ENCODE measurements around the gene PLPPR5. TPM values are rescaled to one million over a fixed set of nuclear protein-coding genes. Genes with fewer than 3 reads are reported as not detected.

Gene PLPPR5
- total and polyA plus RNA-seq, 2 of the 4 experiments (the other 2 are of a cell fraction), result under 0.01 to 0.05 TPM

GRCh38 chr1:98924977-98925376 lies 79.7 kb downstream of the PLPPR5 start:
- H3K9me1 ChIP-seq (ENCODE audit: insufficient read depth, low read length), result no peaks in the 10 kb centered on the region
- no peak overlapping the region for H3K14ac ChIP-seq (replicated peaks; ENCODE audit: low read depth, low read length)
- H2BK5ac ChIP-seq (ENCODE audit: low read depth, low read length, poor library complexity, severe bottlenecking), result no peak overlapping the region
- H2AFZ ChIP-seq (replicated peaks; ENCODE audit: low read length, poor library complexity), result no peak overlapping the region
- DNase-seq, result peak; percentile 13
- no peak overlapping the region for H2BK20ac ChIP-seq (ENCODE audit: low read depth, low read length)
- H3K4me2 ChIP-seq (ENCODE audit: low read depth, low read length), result no peak overlapping the region
- H4K5ac ChIP-seq (ENCODE audit: low read depth, low read length), result no peak overlapping the region
- H3K79me1 ChIP-seq (ENCODE audit: low read depth in 1 of 2, low read length in 2 of 2), result no peaks in the 10 kb centered on the region
- H2BK120ac ChIP-seq (ENCODE audit: low read depth, low read length), result no peak overlapping the region
- no peak for ATAC-seq (ENCODE audit: low read depth)
- WGBS, 2 experiments (ENCODE audit: extremely low coverage in 2 of 2, insufficient read length in 1 of 2), result no CpG with 5 or more reads among the region's 1 CpG
- no peak overlapping the region for H3K23ac ChIP-seq (ENCODE audit: low read depth, low read length)
- H3K4me3 ChIP-seq (ENCODE audit: insufficient read depth, low read depth, low read length), result no peak overlapping the region
- no peaks in the 10 kb centered on the region for H3K27me3 ChIP-seq (ENCODE audit: control insufficient read depth, insufficient read depth, low read length)
- H3K56ac ChIP-seq (ENCODE audit: extremely low read depth, insufficient read depth, low read length), result no peak overlapping the region
- no peak overlapping the region for H4K91ac ChIP-seq (ENCODE audit: insufficient read depth, low read depth, low read length)
- H3K4ac ChIP-seq (ENCODE audit: low read depth, low read length), result no peak overlapping the region
- H3K4me1 ChIP-seq (ENCODE audit: control insufficient read depth, insufficient read depth, low read length), result peaks cover 2% of the 10 kb centered on the region; the same call in 1 of the 2 replicates
- ChIA-PET POLR2A (ENCODE audit: unreplicated experiment) (no interaction called here), CTCF (interaction anchor here (0.7 kb wide), 1 partner anchor 16 kb away, joined by 3 read pairs; no protein-coding TSS in a partner anchor)
- no TSS peak for BruUV-seq (replicated peaks)
- no peaks in the 10 kb centered on the region for H3K36me3 ChIP-seq (ENCODE audit: control insufficient read depth, insufficient read depth, low read length)
- in situ Hi-C loops (cut with MboI; ENCODE audit: low sequenced_read_pairs), result no loop called here
- intact Hi-C loops (cut with micrococcal nuclease), result no loop called here
- H2AK5ac ChIP-seq (ENCODE audit: low read depth, low read length), result no peak overlapping the region
- no peak overlapping the region for H3K27ac ChIP-seq (ENCODE audit: insufficient read depth, low read length)
- H3K9ac ChIP-seq (ENCODE audit: low read depth, low read length), result no peak overlapping the region
- dilution Hi-C loops (cut with HindIII; ENCODE audit: low sequenced_read_pairs, unreplicated experiment), result no loop called here
- H2AK9ac ChIP-seq (replicated peaks; ENCODE audit: low read depth, low read length, poor library complexity), result no peak overlapping the region
- TF ChIP-seq, protein P1, sequence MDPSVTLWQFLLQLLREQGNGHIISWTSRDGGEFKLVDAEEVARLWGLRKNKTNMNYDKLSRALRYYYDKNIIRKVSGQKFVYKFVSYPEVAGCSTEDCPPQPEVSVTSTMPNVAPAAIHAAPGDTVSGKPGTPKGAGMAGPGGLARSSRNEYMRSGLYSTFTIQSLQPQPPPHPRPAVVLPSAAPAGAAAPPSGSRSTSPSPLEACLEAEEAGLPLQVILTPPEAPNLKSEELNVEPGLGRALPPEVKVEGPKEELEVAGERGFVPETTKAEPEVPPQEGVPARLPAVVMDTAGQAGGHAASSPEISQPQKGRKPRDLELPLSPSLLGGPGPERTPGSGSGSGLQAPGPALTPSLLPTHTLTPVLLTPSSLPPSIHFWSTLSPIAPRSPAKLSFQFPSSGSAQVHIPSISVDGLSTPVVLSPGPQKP (IDR thresholded peaks at IDR 0.05; ENCODE audit: borderline replicate concordance, low read depth, low read length), result no peak
- TF ChIP-seq RFX5 (IDR thresholded peaks at IDR 0.05; ENCODE audit: low read depth, low read length), result no peak
- no peak for TF ChIP-seq POLR2A (IDR thresholded peaks at IDR 0.05; ENCODE audit: low read depth, low read length)
- no peak for TF ChIP-seq MAFK (IDR thresholded peaks at IDR 0.05; ENCODE audit: low read depth, low read length)
- TF ChIP-seq CEBPB (IDR thresholded peaks at IDR 0.05; ENCODE audit: low read depth, low read length), result no peak
- no peak for TF ChIP-seq FOS (IDR thresholded peaks at IDR 0.05; ENCODE audit: low read depth, low read length)
- no peak for TF ChIP-seq RAD21 (IDR thresholded peaks at IDR 0.05; ENCODE audit: low read length)
- TF ChIP-seq MAZ (IDR thresholded peaks at IDR 0.05; ENCODE audit: borderline replicate concordance, low read depth, low read length), result no peak
- TF ChIP-seq CHD1 (IDR thresholded peaks at IDR 0.05; ENCODE audit: low read depth, low read length), result no peak
- TF ChIP-seq USF2 (IDR thresholded peaks at IDR 0.05; ENCODE audit: low read depth, low read length), result no peak
- no peaks in the 10 kb centered on the region for H4K20me1 ChIP-seq (ENCODE audit: insufficient read depth, low read length)
- H3K9me3 ChIP-seq (ENCODE audit: control insufficient read depth, insufficient read depth, low read length), result no peaks in the 10 kb centered on the region
- no peak overlapping the region for H3K18ac ChIP-seq (ENCODE audit: low read depth, low read length)
- H4K8ac ChIP-seq (ENCODE audit: low read depth in 2 of 2, low read length in 2 of 2), result no peak overlapping the region
- H2BK15ac ChIP-seq (ENCODE audit: low read depth, low read length), result no peak overlapping the region
